ENCODE results near the gene ATP6V1D.

DNA sequence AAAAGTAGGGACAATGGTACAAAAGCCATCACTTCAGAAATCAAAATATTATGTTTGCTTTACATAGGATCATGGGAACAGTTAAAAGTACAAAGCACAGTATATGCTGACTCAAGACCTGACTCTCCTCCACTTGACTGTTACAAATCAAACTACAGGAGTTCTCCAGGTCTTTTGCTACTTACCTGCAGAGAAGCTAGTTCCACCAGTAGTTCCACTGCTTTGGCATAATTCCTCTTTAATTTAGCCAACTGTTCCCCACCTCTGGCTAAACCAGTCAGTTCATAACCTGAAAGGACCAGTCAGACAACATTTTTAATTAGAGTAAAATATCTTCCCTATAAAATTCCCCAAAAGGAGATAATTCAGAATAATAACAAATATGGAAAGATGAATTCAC, 14.0 kb downstream of the ATP6V1D start:
- TF ChIP-seq, protein P1, sequence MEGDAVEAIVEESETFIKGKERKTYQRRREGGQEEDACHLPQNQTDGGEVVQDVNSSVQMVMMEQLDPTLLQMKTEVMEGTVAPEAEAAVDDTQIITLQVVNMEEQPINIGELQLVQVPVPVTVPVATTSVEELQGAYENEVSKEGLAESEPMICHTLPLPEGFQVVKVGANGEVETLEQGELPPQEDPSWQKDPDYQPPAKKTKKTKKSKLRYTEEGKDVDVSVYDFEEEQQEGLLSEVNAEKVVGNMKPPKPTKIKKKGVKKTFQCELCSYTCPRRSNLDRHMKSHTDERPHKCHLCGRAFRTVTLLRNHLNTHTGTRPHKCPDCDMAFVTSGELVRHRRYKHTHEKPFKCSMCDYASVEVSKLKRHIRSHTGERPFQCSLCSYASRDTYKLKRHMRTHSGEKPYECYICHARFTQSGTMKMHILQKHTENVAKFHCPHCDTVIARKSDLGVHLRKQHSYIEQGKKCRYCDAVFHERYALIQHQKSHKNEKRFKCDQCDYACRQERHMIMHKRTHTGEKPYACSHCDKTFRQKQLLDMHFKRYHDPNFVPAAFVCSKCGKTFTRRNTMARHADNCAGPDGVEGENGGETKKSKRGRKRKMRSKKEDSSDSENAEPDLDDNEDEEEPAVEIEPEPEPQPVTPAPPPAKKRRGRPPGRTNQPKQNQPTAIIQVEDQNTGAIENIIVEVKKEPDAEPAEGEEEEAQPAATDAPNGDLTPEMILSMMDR (IDR thresholded peaks at IDR 0.05), result no peak
- no peak for TF ChIP-seq ZFX (IDR thresholded peaks at IDR 0.05; ENCODE audit: borderline replicate concordance)

Measured in 22Rv1 (cell line).